Neural progenitor cell (in vitro differentiated cells): Measurements from ENCODE around the gene DCP2. TPM values are rescaled to one million over a fixed set of nuclear protein-coding genes. Genes with fewer than 3 reads are reported as not detected.
A peak's percentile ranks its signal among the peaks of the same experiment; 100 is the strongest.

ENCODE experiments used
- DNase-seq: peaks from one replicate; pipeline ENCODE4 v3.0.0-alpha.2; 2016; ENCODE audit warnings: low spot score
- H2AFZ ChIP-seq: fragments of 200-600 bp; sonication (generic); replicated peaks from 2 replicates; pipeline ENCODE4 v1.6.1; 2016; ENCODE audit warnings: antibody characterized with exemption
- H3F3A ChIP-seq: fragments of 200-600 bp; sonication (generic); 2 replicates; pipeline ENCODE4 v1.6.1; 2016; ENCODE audit warnings: antibody characterized with exemption, low read depth
- H3K27ac ChIP-seq: fragments of 200-600 bp; sonication (generic); 2 replicates; pipeline ENCODE4 v1.5.1; 2016; ENCODE audit warnings: mild to moderate bottlenecking
- H3K27me3 ChIP-seq: fragments of 200-600 bp; sonication (generic); 2 replicates; pipeline ENCODE4 v1.6.1; 2016; ENCODE audit warnings: mild to moderate bottlenecking, moderate library complexity
- H3K36me3 ChIP-seq: fragments of 200-600 bp; sonication (generic); 2 replicates; pipeline ENCODE4 v1.5.1; 2016
- H3K4me1 ChIP-seq: fragments of 200-600 bp; sonication (generic); 2 replicates; pipeline ENCODE4 v1.6.1; 2016; ENCODE audit warnings: mixed run types
- H3K4me2 ChIP-seq: fragments of 200-600 bp; sonication (generic); 2 replicates; pipeline ENCODE4 v1.6.1; 2016
- H3K4me3 ChIP-seq: fragments of 200-600 bp; sonication (generic); 2 replicates; pipeline ENCODE4 v1.5.1; 2016
- H3K79me2 ChIP-seq: fragments of 200-600 bp; sonication (generic); 2 replicates; pipeline ENCODE4 v1.6.1; 2016; ENCODE audit warnings: low read depth
- H3K9ac ChIP-seq: fragments of 200-600 bp; sonication (generic); 2 replicates; pipeline ENCODE4 v1.6.1; 2016
- H3K9me3 ChIP-seq: fragments of 200-600 bp; sonication (generic); 2 replicates; pipeline ENCODE4 v1.5.1; 2016; ENCODE audit warnings: low read depth
- H4K20me1 ChIP-seq: fragments of 200-600 bp; sonication (generic); 2 replicates; pipeline ENCODE4 v1.6.1; 2016; ENCODE audit warnings: low read depth
- H3K27ac Mint-ChIP-seq: 3 replicates; pipeline ENCODE4 v1.8.0; 2021; ENCODE audit warnings: mixed read lengths
- H3K27me3 Mint-ChIP-seq: 2 replicates; pipeline ENCODE4 v1.8.0; 2022; ENCODE audit warnings: low read depth, mild to moderate bottlenecking, inconsistent platforms, moderate library complexity, mixed read lengths; ENCODE audit not compliant: insufficient read depth
- H3K36me3 Mint-ChIP-seq: 3 replicates; pipeline ENCODE4 v1.8.0; 2021; ENCODE audit warnings: mixed read lengths
- H3K4me1 Mint-ChIP-seq: 3 replicates; pipeline ENCODE4 v1.8.0; 2021; ENCODE audit warnings: mixed read lengths
- H3K4me3 Mint-ChIP-seq: 3 replicates; pipeline ENCODE4 v1.8.0; 2021; ENCODE audit warnings: mild to moderate bottlenecking, moderate library complexity, mixed read lengths
- H3K9me3 Mint-ChIP-seq: 3 replicates; pipeline ENCODE4 v1.8.0; 2020; ENCODE audit warnings: mixed read lengths
- CTCF ChIP-seq: fragments of 200-600 bp; sonication (generic); IDR thresholded peaks from 2 replicates; pipeline ENCODE4 v1.5.1; 2017; ENCODE audit warnings: antibody characterized with exemption, mild to moderate bottlenecking
- EZH2 ChIP-seq: fragments of 200-600 bp; sonication (generic); IDR thresholded peaks from 2 replicates; pipeline ENCODE4 v1.6.1; 2017; ENCODE audit warnings: antibody characterized with exemption, mild to moderate bottlenecking, moderate library complexity
- EZH2phosphoT487 ChIP-seq: fragments of 200-600 bp; sonication (generic); IDR thresholded peaks from 2 replicates; pipeline ENCODE4 v1.6.1; 2017; ENCODE audit warnings: antibody characterized with exemption
- total RNA-seq: library from RNA; depleted of rRNA; stranded (reverse); fragments of >200 nt; gene quantifications from 2 replicates; pipeline ENCODE4 v1.2.3, GENCODE V29; 2015; ENCODE audit warnings: low replicate concordance

The DCP2 gene
- total RNA-seq, 1 donor from 2014 or later: 174 TPM

- H3K4me1 Mint-ChIP-seq: peaks cover 18% of the 10 kb centered on the region
These were observed 68.3 kb downstream of the DCP2 start for GRCh38 chr5:113044776-113045465.

GRCh38 chr5:113047234-113047633, 70.6 kb downstream of the DCP2 start:
- Histone ChIP-seq H3K9me3 (no peaks in the 10 kb centered on the region), H3K4me2 (no peak overlapping the region), H2AFZ (no peak overlapping the region), H3K79me2 (no peaks in the 10 kb centered on the region), H3F3A (no peaks in the 10 kb centered on the region), H3K9ac (no peak overlapping the region), H3K27me3 (no peaks in the 10 kb centered on the region), H3K4me3 (no peak overlapping the region), H3K36me3 (no peaks in the 10 kb centered on the region), H3K27ac (no peak overlapping the region), H4K20me1 (no peaks in the 10 kb centered on the region), H3K4me1 (no peaks in the 10 kb centered on the region)
- H3K9me3 Mint-ChIP-seq: no peaks in the 10 kb centered on the region
- peak overlapping the region; percentile 67 for H3K27ac Mint-ChIP-seq
- TF ChIP-seq CTCF (no peak), EZH2phosphoT487 (no peak), EZH2 (no peak)
- H3K4me1 Mint-ChIP-seq: peaks cover 18% of the 10 kb centered on the region
- no peak overlapping the region for H3K4me3 Mint-ChIP-seq
- no peak for DNase-seq
- H3K36me3 Mint-ChIP-seq: peaks cover 7% of the 10 kb centered on the region
- H3K27me3 Mint-ChIP-seq: peaks cover 9% of the 10 kb centered on the region

More at GRCh38 chr5:113044776-113045465, 68.3 kb downstream of the DCP2 start:
- Histone ChIP-seq H3K4me1 (no peaks in the 10 kb centered on the region), H3K9ac (no peak overlapping the region), H3F3A (no peaks in the 10 kb centered on the region), H3K4me3 (no peak overlapping the region), H3K4me2 (no peak overlapping the region), H2AFZ (no peak overlapping the region), H3K79me2 (no peaks in the 10 kb centered on the region), H3K27ac (no peak overlapping the region), H4K20me1 (no peaks in the 10 kb centered on the region), H3K9me3 (no peaks in the 10 kb centered on the region), H3K36me3 (no peaks in the 10 kb centered on the region), H3K27me3 (no peaks in the 10 kb centered on the region)
- peaks cover 5% of the 10 kb centered on the region for H3K36me3 Mint-ChIP-seq
- DNase-seq: no peak
- TF ChIP-seq CTCF: no peak
- TF ChIP-seq EZH2: no peak
- TF ChIP-seq EZH2phosphoT487: no peak
- no peaks in the 10 kb centered on the region for H3K9me3 Mint-ChIP-seq
- H3K27ac Mint-ChIP-seq: no peak overlapping the region
- H3K27me3 Mint-ChIP-seq: peaks cover 4% of the 10 kb centered on the region
- no peak overlapping the region for H3K4me3 Mint-ChIP-seq

- DNase-seq: no peak
- no peaks in the 10 kb centered on the region for H3K79me2 ChIP-seq
- no peak overlapping the region for H2AFZ ChIP-seq
- Mint-ChIP-seq H3K36me3 (peaks cover 7% of the 10 kb centered on the region), H3K27me3 (peaks cover 10% of the 10 kb centered on the region), H3K27ac (no peak overlapping the region), H3K4me1 (peaks cover 18% of the 10 kb centered on the region), H3K9me3 (no peaks in the 10 kb centered on the region), H3K4me3 (no peak overlapping the region)
- no peak overlapping the region for H3K4me3 ChIP-seq
- H3F3A ChIP-seq: no peaks in the 10 kb centered on the region
- no peak overlapping the region for H3K9ac ChIP-seq
- no peaks in the 10 kb centered on the region for H4K20me1 ChIP-seq
- TF ChIP-seq CTCF (no peak), EZH2 (no peak), EZH2phosphoT487 (no peak)
- H3K4me1 ChIP-seq: no peaks in the 10 kb centered on the region
- H3K4me2 ChIP-seq: no peak overlapping the region
- no peak overlapping the region for H3K27ac ChIP-seq
- H3K36me3 ChIP-seq: no peaks in the 10 kb centered on the region
- H3K27me3 ChIP-seq: no peaks in the 10 kb centered on the region
- no peaks in the 10 kb centered on the region for H3K9me3 ChIP-seq
These were observed 71.4 kb downstream of the DCP2 start for GRCh38 chr5:113047733-113048652.
